ENCODE measurements around the gene BCL3.
"Not testable (repeated sequence)": the region's sequence is repeated elsewhere in the genome, so short reads cannot be mapped to it uniquely, and the experiment has no call there.

BCL3 gene

DNA sequence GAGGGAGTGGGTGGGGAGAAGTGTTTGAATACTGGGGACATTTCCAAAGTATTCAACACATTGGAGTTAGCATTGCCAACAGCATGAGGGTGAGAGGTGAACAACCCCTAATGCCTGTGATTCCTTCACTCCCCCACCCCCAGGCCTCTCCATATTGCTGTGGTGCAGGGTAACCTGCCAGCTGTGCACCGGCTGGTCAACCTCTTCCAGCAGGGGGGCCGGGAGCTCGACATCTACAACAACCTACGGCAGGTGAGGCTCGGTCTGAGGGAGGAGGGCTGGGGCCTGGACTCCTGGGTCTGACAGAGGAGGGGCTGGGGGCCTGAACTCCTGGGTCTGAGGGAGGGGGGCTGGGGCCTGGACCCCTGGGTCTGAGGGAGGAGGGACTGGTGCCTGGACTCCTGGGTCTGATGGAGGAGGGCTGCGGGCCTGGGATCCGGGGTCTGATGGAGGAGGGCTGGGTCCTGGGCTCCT is 7.6 kb downstream of the BCL3 start:
- no peak overlapping the region for H3K4me3 ChIP-seq (ENCODE audit: low read depth, low read length)

DNA sequence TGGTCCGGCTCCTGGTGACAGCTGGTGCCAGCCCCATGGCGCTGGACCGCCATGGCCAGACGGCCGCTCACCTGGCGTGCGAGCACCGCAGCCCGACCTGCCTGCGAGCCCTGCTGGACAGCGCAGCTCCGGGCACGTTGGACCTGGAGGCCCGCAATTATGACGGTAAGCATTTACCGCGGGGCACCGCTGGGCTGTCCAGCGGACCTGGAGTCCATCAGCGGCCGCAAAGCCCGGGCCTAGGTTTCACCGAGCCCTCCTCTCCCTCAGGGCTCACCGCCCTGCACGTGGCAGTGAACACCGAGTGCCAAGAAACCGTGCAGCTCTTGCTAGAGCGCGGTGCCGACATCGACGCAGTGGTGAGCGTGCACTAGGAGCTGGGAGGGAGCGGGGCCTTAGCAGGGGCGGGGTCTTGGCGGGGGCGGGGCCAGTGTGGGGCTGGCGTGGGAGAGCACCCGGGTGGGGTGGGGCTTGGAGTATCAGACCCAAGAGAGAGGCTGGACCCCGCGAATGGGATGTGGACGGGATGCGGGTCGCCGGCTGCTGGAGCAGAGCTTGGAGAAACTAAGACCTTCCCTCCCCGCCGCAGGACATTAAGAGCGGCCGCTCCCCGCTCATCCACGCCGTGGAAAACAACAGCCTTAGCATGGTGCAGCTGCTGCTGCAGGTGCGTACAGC is 8.7 kb downstream of the BCL3 start:
- peak overlapping the region; percentile 58 for H3K4me3 ChIP-seq (ENCODE audit: low read depth, low read length)

DNA sequence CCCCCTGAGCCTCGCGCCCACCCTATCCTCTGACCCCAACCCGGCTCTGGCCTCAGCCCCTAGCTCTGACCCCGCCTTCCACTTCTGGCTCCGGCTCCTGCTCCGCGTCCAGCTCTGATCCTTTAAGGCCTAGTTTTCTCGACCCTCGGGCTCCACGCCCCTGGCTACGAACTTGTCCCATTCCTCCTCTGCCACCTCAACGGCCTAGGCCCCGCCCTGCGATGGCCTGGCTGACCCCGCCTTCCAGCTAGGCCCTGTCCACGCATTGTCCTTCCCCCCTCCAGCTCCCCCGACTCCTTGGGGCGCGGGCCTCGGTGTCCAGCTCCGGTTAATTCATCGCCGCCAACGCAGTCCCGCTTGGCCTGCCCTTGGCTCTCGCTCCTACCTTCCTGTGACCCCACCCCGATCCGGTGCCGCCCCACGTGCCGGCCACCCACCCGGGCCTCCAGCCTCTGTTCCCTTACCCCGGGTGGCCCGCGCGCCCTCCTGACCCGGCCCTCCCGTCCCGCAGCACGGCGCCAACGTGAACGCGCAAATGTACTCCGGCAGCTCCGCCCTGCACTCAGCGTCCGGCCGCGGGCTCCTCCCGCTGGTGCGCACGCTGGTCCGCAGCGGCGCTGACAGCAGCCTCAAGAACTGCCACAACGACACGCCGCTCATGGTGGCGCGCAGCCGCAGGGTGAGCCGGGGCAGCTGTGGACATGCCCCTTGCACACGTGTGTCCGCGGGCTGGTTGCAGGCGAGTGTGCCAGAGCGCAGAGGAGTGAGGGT is 9.4 kb downstream of the BCL3 start:
- peak overlapping the region; percentile 58 for H3K4me3 ChIP-seq (ENCODE audit: low read depth, low read length)

DNA sequence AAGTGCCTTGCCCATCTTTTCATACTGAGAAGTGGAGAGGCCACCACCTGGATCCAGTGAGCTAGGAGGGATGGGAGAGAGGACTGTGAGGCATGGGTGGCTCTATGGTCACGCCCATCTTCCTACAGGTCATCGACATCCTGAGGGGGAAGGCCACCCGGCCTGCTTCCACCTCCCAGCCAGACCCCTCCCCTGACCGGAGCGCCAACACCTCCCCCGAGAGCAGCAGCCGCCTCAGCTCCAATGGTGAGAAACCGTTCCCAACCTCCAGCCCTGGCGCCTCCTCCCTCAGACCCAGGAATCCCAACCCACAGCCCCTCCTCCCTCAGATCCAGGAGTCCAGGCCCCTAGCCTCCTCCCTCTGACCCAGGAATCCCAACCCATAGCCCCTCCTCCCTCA is 10.1 kb downstream of the BCL3 start:
- H3K4me3 ChIP-seq (ENCODE audit: low read depth, low read length) = peak overlapping the region; percentile 58

DNA sequence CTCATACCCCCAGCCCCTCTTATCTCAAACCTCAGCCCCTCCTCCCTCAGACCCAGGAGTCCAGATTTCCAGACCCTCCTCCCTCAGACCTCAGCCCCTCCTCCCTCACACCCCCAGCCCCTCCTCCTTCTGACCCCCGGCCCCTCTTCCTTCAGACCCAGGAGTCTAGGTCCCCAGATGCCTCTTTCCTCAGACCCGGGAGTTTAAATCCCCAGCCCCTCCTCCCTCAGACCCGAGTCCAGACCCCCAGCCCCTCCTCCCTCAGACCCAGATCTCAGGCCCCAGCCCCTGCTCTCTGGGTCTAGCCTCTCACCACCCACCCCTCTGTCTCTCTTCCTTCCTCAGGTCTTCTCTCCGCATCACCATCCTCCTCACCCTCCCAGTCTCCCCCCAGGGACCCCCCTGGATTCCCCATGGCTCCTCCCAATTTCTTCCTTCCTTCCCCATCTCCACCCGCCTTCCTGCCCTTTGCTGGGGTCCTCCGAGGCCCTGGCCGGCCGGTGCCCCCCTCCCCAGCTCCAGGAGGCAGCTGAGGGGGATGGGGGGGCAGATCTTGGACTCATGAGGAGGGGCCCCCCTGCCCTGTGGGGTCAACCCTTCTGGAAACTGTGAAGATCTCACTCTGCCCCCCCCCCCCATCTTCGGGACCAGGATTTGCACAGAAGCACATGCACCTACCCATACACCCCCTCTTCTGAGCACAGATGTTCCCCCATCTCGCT is 10.7 kb downstream of the BCL3 start:
- no peak overlapping the region for H3K4me3 ChIP-seq (ENCODE audit: low read depth, low read length)

DNA sequence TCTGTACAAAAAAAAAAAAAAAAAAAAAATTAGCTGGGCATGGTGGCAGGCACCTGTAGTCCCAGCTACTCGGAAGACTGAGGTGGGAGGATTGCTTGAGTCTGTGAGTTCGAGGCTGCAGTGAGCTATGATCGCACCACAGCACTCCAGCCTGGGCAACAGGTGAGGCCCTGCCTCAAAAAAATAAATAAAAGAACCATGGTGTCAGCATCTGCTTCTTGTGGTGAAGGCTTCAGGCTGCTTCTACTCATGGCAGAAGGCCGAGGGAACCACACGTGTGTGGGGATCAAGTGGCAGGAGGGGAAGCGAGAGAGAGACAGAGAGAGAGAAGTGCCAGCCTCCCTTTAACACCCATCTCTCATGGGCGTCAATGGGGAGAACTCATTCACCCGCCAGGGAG is 13.5 kb downstream of the BCL3 start:
- H3K4me3 ChIP-seq (ENCODE audit: low read depth, low read length) = no peak overlapping the region

DNA sequence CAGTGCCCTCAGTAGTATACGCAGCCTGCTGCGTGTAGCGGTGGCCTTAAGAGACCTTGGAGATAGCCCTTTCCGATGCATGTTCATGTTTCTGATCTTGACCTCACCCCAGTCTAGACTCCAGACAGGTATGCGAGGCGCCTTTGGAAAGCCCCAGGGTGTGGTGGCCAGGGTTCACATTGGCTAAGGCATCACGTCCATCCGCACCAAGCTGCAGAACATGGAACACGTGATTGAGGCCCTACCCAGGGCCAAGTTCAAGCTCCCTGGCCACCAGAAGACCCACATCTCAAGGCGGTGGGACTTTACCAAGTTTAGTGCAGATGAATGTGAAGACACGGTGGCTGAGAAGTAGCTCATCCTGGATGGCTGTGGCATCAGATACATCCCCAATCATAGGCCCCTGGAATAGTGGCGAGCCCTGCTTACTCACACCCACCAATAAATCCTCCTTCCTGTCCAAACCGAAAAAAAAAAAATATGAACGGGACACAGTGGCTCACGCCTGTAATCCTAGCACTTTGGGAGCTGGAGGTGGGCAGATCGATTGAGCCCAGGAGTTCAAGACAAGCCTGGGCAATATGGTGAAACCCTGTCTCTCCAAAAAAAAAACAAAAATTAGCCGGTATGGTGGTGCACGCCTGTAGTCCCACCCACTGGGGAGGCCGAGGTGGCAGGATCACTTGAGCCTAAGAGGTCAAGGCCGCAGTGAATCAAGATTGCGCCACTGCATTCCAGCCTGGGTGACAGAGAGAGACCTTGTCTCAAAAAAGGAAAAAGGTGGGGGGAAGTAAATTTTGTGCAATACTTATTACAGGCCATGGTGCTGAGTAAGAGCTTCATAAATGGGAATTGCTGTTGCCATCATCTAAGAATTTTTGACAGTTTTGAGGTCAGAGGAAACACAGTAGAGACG is 16.8 kb downstream of the BCL3 start:
- no peak overlapping the region for H3K4me3 ChIP-seq (ENCODE audit: low read depth, low read length)

DNA sequence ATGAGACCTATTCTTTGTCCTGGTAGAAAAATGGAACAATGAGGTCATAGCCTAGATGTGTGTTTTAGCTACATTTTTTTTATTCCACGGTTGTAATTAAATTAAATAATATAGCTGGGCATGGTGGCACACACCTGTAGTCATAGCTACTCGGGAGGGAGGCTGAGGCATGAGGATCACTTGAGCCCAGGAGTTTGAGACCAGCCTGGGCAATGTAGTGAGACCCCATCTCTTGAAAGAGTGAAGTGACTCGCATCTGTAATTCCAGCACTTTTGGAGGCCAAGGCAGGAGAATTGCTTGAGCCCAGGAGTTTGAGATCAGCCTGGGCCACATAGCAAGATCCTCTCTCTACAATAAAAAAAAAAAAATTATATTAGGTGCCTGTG is 17.4 kb downstream of the BCL3 start:
- no peak overlapping the region for H3K4me3 ChIP-seq (ENCODE audit: low read depth, low read length)

DNA sequence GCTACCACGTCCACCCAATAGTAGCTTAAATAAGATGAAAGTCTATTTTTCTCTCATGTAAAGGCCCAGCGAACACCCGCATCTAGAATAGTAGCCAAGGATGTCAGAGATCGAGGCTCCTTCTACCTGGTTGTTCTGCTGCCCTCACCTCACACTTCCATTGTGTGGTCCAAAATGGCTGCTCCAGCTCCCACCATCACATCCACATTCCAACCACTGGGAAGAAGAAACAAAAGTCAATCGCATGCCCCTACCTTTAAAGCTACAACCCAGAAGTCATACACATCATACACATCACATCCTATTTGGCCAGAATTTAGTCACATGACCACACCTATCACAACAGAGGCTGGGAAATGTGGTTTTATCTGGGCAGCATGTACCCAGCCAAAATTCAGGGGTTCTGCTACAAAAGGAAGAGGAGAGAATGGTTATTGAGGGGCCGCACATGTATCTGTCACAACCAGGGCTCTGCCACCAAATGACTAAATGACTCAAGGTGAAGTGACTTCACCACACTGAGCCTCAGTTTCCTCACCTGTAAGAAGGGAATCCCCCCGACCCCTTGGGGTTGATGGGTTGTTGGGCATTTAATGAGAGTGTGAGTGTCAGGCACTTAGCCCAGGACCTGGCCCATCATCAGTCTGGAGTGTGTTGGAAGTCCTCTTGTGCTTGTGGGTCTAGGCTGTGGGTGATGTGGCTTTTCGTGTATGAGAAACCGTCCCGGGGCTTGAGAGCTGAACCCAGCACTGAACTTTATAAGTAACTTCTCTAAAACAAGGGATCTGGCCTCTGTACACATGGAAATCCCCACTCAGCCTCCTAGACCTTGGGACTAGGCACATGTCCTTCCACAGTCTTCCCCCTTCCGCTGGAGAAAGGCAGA is 19.0 kb downstream of the BCL3 start:
- no peak overlapping the region for H3K4me3 ChIP-seq (ENCODE audit: low read depth, low read length)

DNA sequence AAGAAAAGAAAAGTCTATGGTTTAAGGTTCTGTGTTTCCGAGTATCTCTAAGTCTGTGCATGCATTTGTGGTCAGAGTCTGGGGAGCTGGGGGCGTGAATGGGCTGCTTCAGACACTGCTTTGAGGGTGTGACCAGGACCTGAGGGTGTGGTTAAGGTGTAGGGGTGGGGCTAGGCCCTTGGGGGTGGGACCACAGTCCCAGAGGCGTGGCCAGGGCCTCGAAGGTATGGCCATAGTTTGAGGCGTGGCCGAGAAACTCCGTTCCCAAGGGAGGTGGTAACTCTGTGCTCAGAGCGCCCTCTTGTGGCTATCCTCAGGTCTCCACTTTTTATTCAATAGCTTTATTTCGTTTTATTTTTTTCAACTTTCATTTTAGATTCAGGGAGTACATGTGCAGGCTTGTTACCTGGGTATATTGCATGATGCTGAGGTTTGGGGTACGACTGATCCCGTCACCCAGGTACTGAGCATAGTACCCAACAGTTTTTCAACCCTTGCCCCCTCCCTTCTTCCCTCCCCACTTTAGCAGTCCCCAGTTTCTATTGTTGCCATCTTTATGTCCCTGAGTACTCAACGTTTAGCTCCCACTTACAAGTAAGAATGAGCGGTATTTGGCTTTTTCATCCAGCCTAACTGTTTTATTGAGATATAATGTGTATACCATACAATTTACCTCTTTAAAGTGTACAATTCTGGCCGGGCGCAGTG is 22.2 kb downstream of the BCL3 start:
- H3K4me3 ChIP-seq (ENCODE audit: low read depth, low read length) = no peak overlapping the region

DNA sequence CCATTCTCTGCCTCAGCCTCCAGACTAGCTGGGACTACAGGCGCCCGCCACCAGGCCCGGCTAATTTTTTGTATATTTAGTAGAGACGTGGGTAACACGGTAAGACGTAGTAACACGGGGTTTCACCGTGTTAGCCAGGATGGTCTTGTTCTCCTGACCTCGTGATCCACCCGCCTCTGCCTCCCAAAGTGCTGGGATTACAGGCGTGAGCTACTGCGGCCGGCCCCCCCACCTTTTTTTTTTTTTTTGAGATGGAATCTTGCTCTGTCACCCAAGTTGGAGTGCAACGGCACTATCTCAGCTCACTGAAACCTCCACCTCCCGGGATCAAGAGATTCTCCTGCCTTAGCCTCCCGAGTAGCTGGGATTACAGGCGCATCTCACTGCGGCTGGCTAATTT is 23.6 kb downstream of the BCL3 start:
- H3K4me3 ChIP-seq (ENCODE audit: low read depth, low read length) = not testable (repeated sequence)

DNA sequence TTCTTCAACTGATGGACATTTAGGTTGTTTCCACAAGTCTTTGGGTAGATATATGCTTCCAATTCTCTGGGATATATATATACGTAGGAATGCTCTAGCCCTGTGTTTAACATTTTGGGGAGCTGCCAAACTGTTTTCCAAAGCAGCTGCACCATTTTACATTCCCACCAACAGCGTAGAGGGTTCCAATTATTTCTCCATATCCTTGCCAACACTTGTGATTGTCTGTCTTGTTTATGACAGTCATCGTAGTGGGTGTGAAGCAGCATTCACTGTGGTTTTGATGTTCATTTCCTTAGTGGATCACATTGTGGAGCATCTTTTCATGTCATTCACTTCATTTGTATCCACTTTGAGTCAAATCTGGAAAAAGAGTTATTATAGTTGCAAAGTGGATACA is 24.5 kb downstream of the BCL3 start:
- H3K4me3 ChIP-seq (ENCODE audit: low read depth, low read length) = no peak overlapping the region

DNA sequence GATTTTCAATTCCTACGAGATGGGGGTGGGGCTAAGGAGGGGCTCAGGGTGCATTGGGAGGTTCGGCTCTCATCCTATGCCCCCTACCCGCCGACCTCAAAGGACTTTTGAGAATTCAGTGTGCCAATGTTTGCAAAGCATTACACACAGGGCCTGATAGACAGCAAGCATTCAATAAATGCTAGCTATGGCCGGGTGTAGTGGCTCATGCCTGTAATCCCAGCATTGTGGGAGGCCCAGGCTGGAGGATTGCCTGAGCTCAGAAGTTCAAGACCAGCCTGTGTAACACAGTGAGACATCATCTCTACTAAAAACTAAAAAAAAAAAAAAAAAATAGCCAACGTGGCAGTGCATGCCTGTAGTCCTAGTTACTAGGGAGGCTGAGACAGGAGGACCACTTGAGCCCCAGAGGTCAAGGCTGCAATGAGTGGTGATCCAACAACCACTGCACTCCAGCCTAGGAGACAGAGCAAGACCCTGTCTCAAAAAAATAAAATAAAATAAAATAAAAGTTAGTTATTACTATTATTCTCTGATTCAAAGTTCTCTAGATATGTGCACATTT is 27.2 kb downstream of the BCL3 start:
- H3K4me3 ChIP-seq (ENCODE audit: low read depth, low read length) = no peak overlapping the region

DNA sequence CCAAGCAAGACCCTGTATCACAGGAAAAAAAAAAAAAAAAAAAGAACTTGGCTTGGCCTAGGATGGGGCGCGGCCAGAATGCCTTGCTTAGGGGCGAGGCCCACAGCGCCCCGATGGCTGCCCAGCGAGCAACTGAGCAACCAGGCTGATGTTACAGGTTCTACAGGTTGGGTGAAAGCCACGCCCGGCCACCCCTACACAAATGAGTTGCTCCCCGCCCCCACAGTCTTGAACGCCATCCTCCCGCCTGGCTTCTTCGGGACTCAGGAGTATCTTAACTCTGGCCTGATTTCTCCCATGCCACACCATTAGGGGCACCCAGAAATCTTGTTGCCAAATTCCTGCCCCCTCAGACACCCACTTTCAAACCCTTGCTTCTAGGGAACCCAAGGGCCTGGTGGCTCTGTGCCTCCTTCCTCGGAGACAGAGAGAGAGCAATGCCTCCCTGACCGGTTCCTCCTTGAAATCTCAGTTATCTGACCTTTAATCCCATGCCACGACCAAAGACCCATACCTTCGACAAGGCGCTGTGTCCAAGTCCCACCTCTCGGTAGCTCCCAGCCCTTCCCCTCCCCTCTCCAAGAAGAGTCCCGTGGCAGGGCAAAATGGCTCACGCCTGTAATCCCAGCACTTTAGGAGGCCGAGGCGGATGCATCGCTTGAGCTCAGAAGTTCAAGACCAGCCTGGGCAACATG is 28.0 kb downstream of the BCL3 start:
- H3K4me3 ChIP-seq (ENCODE audit: low read depth, low read length) = no peak overlapping the region

DNA sequence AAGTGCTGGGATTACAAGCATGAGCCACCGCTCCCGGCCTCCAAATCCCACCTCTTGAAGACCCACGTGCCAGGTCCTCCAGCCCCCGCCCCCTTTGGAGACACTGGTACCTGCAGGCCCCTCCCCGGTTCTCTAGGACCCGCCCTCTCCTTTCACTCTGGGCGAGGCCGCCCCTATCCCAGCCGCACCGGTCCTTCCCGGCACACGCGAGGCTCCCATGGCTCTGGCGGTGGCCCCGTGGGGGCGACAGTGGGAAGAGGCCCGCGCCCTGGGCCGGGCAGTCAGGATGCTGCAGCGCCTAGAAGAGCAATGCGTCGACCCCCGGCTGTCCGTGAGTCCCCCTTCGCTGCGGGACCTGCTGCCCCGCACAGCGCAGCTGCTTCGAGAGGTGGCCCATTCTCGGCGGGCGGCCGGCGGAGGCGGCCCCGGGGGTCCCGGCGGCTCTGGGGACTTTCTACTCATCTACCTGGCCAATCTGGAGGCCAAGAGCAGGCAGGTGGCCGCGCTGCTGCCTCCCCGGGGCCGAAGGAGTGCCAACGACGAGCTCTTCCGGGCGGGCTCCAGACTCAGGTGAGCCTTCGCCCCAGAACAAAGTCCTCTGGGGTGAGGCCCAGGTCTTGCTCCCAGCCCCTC is 29.3 kb downstream of the BCL3 start, which contains the start of gene CBLC:
Gene CBLC (plus strand): TSS at position 176 of the 633 bp plus-strand sequence. CDS start 42 bp downstream, at position 218.
- H3K4me3 ChIP-seq (ENCODE audit: low read depth, low read length) = peak within 1 kb of the TSS; percentile 29

DNA sequence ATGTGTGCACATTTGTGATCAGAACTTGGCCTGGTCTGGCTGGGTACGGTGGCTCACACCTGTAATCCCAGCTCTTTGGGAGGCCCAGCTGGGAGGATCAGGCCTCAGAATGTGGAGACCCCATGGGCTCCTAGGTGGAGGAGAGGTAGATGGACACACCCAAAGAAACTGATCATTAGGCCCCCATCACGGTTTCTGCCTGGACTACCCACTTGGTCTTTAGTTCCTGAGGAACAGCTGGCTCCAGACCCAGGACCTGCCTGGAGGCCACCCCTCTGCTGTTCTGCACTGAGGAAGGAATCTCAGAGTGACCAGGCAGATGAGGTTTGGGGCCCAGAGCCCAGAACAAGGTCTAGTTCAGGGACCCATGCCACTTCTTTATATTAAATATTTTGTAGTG is 30.6 kb downstream of the BCL3 start:
- no peak overlapping the region for H3K4me3 ChIP-seq (ENCODE audit: low read depth, low read length)

DNA sequence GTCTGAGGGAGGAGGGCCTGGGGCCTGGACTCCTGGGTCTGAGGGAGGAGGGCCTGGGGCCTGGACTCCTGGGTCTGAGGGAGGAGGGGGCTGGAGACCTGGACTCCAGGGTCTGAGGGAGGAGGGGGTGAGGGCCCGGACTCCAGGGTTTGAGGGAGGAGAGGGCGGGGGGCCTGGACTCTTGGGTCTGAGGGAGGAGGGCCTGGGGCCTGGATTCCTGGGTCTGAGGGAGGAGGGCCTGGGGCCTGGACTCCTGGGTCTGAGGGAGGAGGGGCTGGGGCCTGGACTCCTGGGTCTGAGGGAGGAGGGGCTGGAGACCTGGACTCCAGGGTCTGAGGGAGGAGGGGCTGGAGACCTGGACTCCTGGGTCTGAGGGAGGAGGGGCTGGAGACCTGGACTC is 33.2 kb downstream of the BCL3 start:
- not testable (repeated sequence) for H3K4me3 ChIP-seq (ENCODE audit: low read depth, low read length)

DNA sequence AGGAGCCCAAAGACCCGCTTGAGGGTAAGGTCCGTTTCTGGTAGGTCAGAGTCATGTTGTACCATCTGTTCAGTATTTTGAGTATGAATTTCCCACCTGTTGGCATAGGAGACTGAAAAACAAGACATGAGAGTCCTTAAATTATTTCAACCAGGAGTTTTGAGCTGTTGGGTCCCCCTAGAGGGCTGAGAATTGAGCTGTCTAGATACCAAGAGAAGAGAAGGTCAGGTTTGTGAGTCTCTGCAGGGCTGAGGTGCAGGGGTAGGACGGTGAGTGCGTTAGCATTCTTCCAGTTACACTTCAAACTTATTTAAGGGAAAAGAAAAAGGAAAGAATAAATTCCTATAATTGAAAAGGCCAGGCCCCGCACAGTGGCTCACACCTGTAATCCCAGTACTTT is 34.2 kb downstream of the BCL3 start:
- no peak overlapping the region for H3K4me3 ChIP-seq (ENCODE audit: low read depth, low read length)
